HTR-8/SVneo (cell line): ENCODE measurements around the gene TMEM151A.
"Not testable (repeated sequence)": the region's sequence is repeated elsewhere in the genome, so short reads cannot be mapped to it uniquely, and the experiment has no call there.

ENCODE experiments used
- DNase-seq: peaks from one replicate; pipeline ENCODE4 v3.0.0; 2011; ENCODE audit warnings: low spot score, mixed read lengths; ENCODE audit not compliant: insufficient read length
- FAIRE-seq: peaks from 2 replicates; lab custom pipeline; 2011; peaks lifted over from hg19 to GRCh38; lab: Jason Lieb, UNC

The TMEM151A gene

DNA sequence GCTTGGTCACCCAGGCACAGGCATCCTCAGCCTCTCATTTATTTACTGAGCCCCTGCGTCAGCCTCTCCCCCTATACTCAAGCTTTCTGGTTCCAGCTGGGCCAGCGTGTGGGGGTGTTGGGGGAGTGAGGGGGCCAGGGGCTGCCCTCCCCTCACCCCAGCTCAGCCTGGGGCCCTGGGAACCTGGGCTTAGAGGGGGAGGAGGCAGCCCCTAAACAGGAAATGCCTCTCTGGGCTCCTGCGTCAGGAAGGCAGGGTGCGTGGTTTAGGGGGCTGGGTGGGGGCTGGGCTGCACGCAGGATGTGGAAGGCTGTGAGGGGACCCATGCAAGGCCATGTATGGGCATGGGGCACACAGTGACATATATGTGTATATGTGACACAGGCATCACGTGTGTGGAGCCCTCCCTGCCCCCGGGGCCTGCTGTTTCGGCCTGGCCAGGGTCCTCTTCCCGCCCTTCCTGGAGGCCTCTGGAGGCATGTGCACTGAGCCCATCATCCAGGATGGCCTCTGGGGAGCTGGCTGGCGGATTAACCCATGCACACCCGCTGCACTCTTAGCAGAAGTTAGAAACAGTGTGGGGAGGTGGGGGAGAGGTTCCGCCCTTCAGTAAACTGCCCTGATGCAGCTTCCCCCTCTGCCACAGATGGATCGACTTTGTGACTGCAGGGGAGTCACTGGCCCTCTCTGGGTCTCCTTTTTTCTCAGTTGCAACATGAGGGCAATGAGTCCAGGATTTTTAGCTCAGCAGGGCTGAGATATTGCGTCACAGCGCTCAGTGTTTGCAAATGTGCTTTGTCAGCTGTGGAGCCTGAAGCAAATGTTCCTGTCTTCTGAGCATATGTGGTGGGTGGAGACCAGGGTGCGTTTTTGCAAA, 26.3 kb downstream of the TMEM151A start:
- DNase-seq (no peak), FAIRE-seq (peak; percentile 97)

DNA sequence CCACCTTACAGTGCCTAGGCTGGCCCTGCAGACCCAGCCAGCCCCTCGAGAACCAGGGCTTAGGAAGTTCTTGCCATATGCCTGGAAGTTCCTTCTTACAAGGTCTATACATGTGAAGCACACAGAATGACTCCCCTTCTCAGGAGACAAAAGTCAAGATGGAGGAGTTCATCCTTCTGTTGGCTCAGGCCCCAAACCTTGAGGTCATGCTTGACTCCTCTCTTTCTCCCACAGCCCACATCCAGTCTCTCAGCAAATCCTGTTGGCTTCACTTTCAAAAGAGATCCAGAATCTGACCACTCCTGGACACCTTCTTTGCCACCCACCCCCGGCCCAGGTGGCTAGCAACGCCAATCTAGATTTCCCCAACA, 26.9 kb downstream of the TMEM151A start:
- FAIRE-seq, result no peak
- no peak for DNase-seq

DNA sequence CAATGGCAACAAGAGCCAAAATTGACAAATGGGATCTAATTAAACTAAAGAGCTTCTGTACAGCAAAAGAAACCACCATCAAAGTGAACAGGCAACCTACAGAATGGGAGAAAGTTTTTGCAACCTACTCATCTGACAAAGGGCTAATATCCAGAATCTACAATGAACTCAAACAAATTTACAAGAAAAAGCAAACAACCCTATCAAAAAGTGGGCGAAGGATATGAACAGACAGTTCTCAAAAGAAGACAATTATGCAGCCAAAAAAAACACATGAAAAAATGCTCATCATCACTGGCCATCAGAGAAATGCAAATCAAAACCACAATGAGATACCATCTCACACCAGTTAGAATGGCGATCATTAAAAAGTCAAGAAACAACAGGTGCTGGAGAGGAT, 28.6 kb downstream of the TMEM151A start:
- not testable (repeated sequence) for DNase-seq, FAIRE-seq

DNA sequence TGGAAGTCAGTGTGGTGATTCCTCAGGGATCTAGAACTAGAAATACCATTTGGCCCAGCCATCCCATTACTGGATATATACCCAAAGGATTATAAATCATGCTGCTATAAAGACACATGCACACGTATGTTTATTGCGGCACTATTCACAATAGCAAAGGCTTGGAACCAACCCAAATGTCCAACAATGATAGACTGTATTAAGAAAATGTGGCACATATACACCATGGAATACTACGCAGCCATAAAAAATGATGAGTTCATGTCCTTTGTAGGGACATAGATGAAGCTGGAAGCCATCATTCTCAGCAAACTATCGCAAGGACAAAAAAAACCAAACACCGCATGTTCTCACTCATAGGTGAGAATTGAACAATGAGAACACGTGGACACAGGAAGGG, 29.1 kb downstream of the TMEM151A start:
- not testable (repeated sequence) for FAIRE-seq, DNase-seq

DNA sequence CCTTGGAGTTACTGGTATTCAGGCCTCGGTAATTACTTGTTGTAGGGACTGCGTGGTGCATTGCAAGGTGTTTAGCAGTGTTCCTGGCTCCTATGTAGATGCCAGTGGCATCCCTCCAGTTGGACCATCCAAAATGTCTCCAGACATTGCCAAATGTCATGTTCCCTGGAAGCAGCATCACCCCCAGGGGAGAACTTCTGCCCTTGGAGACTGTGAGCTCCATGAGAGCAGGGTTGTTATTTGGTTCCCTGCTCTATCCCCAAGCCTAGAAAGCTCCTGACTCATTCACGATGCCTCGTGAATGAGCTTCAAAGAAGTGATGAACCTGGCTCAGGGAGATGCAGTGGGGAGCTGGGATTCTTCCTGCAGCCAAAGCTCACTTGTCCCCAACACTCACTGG, 29.9 kb downstream of the TMEM151A start:
- FAIRE-seq (peak; percentile 44), DNase-seq (no peak)

DNA sequence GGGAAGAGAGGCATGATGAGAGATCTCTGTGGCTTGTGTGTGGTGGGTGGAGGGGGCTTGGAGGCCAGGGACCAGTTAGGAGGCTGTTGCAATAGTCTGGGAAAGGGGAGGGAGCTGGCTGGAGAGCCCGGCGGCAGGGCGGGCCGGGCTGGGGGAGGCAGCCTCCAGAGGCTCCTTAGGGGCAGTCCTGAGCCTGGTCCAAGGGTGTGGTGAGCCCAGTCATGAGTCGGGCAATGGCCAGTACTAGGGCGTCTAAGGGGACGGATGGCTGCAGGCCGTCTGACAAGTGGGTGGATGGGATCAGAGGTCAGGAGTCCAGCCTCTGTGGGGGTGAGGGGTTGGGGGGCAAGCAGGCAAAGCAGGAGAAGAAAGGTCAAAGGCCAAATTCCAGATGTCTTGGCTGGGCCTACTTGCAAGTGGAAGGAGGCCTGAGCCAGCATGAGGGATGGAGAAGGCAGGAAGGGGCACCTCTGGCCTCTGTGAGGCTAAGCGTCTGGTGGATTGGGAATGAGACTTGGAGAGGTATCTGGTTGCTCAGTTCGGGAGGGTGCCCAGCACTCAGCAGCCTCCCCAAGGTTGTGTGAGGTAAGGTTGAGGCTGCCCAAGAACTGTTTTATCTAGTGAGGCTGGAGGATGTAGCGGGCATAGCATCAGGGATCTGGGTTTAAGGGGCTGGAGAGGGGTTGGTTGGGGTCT, 31.2 kb downstream of the TMEM151A start:
- FAIRE-seq (no peak), DNase-seq (no peak)

DNA sequence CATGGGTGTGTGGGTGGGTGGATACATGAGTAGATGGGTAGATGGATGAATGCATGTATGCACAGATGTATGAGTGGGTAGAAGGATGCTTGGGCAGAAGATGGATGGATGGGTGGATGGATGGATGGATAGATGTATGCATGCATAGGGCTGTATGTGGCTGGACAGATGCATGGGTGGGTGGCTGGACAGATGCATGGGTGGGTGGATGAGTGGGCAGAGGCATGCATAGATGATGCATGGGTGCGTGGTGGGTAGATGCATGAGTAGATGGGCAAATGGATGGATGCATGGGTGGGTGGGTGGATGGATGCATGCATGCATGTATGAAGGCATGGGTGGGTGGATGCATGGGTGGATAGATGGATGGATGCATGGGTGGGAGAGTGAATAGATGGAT, 32.0 kb downstream of the TMEM151A start:
- DNase-seq (no peak), FAIRE-seq (no peak)

DNA sequence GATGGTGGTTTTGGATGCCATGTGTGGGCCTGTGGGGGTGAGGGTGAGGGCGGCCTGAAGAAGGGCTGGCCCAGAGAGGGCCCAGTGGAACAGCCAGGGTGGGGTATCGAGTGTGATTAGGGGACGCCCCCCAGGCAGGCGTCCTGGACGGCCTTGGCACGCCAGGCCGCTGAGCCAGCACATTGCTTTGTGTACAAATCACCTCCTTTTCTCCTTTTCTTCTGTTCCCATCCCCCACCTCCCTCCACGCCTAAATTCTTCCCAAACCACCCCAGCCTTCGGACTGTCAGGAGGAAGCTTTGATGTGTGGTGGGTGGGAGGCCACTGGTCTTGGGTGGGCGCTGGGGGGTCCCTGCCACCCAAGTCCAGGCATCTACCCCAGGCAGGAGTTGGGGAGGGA, 33.0 kb downstream of the TMEM151A start:
- no peak for DNase-seq
- FAIRE-seq, result no peak

DNA sequence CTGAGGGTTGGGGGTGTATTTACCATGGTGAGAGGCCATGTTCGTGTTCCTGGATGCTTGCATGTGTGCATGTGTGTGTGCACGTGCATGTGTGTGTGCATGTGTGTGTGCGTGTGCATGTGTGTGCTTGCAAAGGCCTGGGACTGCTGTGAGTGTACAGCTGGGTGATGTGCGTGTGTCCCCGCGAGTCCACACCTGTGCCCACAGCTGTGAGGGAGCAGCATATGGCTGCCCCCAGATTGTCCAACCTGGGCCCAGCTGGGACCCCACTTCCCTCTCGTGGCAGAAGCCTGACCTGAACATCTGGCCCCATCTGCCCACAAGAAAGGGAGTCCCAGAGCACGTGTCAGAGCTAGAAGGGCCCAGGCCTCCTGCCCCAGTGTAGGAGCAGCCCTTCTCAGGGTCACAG, 33.6 kb downstream of the TMEM151A start:
- DNase-seq, result no peak
- no peak for FAIRE-seq

DNA sequence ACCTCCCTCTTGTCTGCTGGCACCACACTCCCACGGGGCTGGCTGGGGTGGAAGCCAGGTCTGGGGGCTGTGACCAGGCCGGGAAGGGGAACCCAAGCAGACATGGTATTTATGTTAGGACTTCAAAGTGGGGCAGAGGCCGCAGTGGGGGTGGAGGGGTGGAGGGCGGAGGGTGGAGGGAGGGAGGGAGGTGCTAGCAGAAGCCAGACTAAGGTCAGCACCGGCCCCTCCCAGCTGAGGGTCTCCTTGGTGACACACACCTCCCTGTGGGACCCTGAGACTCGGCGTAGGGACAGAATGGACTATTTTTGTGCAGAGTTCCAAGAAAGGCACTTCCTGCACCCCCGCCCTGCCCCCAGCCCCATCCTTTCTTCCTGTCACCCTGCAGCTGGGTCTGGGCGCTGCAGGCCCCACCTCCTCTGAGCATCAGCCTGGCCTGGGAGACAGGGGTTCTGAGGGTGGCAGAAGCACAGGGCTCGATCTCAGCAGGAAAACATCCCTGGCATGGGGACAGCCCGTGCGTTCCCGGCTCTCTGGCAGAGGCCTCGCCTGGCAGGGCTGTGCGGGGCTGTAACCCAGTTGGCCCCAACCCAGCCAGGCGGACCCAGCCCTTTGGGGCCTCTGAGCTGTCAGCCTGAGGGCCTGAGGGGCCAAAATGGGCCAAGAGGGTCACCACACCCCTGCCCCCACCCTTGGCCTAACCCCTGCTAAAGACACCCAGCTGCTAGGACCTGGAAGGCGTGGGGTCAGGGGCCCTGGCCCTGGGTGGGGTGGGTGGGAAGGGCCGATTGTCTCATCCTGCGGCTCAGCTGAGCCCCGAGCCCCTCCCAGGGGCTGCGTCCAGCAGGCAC, 34.8 kb downstream of the TMEM151A start:
- no peak for DNase-seq
- FAIRE-seq, result no peak

DNA sequence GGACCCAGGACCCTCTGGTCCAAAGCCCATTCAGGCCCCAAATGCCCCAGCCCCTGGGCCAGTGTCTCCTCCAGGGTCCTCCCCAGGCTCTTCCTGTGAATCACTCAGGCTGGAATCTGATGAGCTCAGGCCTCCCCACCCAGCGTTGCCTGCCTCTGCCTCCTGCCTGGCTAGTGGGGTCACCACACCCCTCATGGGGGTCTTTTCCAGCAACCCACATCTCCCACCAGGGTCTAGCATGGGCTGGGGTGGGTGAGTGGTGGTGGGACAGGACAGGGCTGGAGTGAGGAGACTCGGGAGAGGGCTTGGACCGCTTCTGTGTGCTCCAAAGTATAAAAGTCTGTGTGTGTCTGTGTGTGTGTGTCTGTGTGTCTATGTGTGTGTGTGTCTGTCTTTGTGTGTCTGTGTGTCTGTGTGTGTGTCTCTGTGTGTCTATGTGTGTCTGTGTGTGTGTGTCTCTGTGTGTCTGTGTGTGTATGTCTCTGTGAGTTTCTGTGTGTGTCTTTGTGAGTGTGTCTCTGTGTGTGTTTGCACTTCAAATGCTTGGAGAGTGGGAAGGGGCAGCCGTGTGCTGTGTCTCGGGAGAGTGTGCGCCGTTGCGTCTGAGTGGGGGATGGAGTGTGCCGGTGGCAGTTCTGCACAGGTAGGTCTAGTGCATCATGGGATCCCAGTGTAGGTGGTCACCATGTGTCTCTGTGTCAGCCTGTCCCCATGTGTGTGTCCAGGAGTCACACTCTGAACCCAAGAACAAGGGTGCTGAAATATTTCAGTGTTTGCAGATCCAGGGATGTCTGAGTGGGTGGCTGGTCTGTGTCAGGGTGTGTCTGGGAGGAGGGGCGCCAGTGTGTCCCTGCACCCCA, 35.7 kb downstream of the TMEM151A start:
- no peak for FAIRE-seq
- DNase-seq, result peak; percentile 75

DNA sequence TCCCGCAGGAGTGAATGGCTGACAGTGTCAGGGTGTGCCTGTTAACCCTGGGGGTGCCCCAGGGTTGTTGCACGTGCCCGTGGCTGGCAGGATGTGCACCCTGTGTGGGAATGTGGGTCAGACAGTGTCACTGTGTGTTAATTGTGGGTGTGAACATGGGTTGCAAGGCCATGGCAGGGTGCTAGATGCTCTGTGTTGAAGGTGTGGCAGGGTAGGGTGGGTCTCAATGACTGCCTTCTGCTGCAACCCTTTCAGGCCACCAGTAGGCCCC, 36.3 kb downstream of the TMEM151A start:
- DNase-seq, result no peak
- no peak for FAIRE-seq

DNA sequence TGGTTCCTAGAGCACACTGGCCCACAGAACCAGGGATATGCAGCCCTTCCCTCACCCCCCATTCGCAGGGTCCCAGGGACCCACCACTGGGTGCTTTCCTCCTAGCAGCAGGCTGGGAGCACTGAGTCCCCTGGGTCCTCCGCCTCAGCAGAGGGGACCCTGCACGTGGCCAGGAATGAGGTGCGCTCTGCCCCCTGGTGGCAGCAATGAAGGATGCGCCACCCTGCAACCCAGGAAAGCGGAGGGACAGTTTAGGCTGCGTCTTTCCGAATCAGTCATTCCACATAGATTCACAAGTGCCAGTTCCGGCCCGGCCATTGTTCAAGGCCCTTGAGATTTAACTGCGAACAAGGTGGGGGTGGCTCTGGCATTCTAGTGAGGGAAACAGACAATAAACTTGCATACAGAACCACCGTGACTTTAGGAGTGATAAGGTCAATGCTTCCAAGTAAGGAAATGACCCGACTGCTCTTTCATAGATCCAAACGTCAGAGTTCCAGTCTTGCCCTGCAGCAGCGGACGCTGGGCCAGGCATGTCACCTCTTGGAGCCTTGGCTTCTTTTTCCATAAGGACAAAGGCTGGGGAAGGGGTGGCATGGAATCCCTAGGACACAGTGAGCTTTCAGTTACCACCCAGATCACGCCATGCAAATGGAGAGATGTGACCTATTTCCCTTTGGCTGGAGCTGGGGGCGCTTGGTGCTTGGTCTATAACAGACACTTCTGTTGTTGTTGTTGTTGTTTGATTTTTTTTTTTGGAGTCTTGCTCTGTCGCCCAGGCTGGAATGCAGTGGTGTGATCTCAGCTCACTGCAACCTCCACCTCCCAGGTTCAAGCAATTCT, 36.8 kb downstream of the TMEM151A start:
- DNase-seq, result peak; percentile 94

DNA sequence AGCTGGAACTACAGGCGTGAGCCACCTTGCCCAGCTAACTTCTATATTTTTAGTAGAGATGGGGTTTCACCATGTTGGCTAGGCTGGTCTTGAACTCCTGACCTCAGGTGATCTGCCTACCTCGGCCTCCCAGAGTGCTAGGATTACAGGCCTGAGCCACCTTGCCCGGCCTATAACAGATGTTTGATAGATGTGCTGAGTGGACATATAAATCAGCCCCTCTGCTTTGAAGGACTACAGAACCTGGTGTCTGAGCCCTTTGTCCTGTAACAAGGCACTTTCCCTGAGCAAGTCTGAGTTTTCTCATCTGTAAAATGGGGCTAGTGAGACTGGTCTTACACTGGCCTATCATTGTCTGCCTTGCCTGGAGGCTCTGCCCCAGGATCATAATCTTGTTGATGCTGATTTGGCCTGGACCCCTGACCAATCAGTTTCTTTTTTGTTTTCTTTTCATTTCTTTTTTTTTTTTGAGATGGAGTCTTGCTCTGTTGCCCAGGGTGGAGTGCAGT, 37.5 kb downstream of the TMEM151A start:
- FAIRE-seq, result no peak
- no peak for DNase-seq

More for the DNA sequence above, 36.8 kb downstream of the TMEM151A start:
- peak; percentile 100 for FAIRE-seq

DNA sequence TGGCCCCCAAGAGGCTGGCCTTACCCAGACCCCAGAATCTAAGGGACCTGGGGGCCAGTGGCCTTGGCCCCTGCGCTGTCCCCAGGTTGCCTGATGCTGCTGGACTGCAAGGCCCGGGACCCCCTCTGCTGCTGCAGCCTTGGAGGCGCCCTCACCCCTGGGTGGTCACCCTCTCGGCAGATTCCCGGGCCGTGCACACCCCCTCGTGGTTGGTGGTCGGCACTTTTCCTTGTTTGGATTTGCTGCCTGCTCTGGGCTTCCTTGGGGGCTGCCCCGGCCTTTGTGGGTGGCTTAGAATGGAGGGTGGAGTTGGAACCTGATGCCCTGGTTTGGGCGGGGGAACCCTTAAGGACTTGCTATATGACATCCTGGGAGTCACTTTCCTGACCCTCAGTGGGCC, 39.2 kb downstream of the TMEM151A start:
- DNase-seq (no peak), FAIRE-seq (peak; percentile 13)

DNA sequence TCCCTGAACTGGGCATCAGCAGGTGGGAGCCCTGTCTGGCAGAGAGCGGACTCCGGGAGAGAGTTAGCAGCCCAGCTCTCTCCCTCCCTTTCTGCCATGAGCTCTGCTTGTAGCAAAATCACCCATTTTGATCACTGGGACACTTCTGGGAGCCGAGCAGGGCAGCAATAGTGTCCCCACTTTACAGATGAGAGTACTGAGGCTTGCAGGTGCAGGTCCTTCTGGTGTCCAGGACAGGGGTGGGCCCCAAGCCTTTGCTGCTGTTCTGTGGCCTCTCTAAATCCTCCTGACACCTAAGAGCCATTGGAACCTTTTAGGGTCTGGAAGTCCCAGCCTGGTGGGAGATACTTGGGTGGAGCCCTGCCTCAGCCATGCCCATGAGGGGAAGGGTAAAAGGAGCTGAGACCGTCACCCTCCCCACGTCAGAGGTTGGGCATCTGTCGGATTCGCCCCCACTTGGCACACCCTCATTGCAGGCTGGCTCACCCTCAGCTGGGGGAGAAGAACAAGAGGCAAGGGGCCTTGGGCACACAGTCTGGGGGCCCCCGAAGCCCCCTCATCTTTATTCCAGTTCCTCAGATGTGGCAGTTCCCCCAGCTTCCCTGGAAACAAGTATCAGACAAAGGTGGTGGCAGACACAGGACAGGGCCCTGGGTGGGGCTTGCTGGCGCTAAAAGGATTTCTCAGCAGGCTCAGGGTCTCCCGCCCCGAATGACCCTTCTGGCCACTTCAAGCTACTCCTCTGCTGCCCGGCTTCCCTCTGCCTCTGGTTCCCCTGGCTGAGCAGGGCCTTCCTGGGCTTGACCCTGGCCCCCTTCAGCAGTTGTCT, 40.1 kb downstream of the TMEM151A start:
- DNase-seq (no peak), FAIRE-seq (peak; percentile 55)

DNA sequence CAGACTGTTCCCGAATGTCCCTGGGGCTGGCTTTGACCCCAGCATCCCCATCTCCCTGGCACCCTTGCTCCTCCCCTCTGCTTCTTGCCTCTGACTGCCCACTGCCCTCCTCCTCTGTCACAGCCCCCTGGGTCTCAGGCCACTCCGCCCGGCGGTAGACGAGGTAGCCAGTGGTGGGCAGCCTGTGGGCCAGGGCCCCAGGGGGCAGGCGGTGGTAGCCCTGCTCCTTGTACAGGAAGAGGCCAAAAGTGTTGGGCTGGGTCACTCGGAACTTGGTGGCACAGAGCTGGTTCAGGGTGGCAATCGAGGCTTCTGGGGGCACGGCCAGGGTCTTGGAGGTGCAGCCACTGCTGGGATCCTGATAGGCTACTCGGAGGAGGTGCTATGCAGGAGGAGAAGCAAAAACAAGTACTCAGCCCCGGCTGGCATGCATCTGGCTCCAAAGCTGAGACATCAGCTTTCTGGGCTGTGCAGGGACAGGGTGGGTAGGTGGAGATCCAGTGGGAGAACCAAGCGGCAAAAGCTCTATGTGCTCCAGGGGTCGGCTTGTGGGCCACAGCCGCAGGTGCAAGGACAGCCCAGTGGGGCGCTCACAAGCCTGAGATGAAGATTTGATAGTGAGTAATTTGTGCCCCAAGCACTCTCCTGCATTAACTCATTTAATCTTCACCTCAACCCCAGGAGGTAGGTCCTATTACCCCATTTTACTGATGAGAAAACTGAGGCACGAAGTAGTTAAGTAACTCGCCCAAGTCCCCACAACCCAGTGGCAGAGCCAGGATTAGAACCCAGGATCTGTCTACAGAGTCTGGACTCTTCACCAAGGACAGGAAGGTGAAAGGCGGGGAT, 40.9 kb downstream of the TMEM151A start:
- no peak for DNase-seq
- peak; percentile 52 for FAIRE-seq
